NCI-H345 treated with DMSO at 0.1 percent for 48 hours (cell line): ENCODE results near the gene SIRT7.
"Not testable (repeated sequence)": the region's sequence is repeated elsewhere in the genome, so short reads cannot be mapped to it uniquely, and the experiment has no call there.

Experiments
- DNase-seq: peaks from one replicate; lab custom pipeline; 2025; ENCODE audit not compliant: unreplicated experiment; lab: John Stamatoyannopoulos, UW

Gene SIRT7

DNA sequence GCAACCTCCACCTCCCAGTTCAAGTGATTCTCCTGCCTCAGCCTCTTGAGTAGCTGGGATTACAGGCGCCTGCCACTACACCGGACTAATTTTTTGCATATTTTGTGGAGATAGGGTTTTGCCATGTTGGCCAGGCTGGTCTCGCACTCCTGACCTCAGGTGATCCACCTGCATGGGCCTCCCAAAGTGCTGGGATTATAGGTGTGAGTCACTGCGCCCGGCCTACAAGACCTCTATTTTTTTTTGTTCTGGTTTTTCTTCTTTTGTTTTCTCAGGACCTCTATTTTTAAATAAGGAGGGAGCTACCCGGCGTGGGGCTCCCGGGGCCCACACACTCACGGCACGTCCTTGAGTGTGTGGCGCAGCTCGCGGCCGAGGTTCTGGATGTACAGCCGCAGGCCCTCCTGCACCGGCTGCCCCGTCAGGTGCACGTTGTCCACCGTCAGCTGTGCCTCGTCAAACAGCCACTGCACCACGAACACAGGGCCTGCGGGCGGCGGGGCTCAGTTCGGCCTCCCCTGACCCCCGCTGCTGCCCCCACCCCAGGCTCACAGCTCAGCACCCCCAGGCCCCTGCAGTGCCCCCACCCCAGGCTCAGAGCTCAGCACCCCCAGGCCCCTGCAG is 37.2 kb upstream of the SIRT7 start:
- no peak for DNase-seq

DNA sequence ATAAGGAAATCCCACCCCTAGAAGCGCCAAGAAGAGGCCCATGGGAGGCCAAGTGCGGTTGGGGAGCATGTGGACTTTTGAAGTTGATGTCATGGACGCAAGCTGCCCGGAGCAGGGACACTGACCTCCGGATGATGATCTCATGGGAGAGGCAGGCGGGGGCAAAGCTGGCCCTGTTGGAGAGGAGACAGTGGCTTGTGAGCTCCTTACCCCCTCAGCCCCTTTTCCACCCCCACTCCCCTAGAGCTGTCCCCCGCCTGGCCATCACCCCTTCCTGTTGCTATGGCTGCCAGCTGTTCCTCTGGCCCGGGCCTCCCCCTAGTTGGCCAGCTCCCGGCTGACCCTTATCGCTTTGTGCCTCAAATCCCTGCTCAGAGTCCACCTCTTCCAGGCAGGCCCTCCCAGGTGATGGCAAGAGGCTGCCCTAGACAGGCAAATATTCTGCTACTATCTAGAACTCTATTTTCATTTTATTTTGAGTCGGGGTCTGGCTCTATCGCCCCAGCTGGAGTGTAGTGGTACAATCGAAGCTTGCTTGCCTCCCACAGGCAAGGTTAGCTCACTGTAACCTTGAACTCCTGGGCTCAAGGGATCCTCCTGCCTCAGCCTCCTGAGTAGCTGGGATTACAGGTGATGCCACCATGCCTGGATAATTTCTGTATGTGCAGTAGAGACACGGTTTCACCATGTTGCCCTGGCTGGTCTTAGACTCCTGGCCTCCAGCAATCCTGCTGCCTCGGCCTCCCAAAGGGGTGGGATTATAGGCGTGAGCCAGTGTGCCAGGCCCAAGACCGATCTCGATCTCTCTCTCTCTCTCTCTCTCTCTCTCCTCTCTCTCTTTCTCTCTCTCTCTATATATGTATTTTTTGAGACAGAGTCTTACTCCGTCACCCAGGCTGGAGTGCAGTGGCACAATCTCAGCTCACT is 36.4 kb upstream of the SIRT7 start:
- no peak for DNase-seq

DNA sequence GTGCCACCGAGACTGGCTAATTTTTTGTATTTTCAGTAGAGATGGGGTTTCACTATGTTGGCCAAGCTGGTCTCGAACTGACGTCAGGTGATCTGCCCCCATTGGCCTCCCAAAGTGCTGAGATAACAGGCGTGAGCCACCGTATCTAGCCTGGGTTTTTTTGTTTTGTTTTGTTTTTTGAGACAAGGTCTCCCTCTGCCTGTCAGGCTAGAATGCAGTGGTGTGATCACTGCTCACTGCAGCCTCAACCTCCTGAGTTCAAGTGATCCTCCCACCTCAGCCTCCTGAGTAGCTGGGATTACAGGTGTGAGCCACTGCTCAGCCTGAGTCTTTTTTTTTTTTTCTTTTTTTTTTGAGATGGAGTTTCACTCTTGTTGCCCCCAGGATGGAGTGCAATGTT is 35.5 kb upstream of the SIRT7 start:
- DNase-seq, result not testable (repeated sequence)

DNA sequence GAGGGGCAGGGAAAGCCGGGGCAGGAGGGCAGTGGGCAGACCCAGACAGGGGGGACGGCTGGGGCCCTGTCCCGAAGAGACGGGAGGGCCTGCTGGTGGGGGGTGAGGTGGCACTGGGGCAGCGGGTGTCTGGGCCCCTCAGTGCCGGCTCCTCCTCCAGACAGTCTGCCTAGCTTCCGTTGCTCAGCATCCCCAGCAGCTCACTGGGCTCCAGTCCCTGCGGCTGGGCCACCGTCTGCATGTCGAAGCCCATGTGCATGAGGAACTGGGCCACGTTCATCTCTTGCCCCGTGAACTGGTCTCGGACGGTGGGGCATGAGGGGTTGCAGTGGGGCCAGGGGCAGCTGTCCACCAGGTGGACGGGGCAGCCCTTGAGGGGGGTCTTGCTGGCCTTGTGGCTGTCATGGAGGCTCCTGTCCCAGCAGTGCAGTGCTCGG is 34.8 kb upstream of the SIRT7 start:
- no peak for DNase-seq

DNA sequence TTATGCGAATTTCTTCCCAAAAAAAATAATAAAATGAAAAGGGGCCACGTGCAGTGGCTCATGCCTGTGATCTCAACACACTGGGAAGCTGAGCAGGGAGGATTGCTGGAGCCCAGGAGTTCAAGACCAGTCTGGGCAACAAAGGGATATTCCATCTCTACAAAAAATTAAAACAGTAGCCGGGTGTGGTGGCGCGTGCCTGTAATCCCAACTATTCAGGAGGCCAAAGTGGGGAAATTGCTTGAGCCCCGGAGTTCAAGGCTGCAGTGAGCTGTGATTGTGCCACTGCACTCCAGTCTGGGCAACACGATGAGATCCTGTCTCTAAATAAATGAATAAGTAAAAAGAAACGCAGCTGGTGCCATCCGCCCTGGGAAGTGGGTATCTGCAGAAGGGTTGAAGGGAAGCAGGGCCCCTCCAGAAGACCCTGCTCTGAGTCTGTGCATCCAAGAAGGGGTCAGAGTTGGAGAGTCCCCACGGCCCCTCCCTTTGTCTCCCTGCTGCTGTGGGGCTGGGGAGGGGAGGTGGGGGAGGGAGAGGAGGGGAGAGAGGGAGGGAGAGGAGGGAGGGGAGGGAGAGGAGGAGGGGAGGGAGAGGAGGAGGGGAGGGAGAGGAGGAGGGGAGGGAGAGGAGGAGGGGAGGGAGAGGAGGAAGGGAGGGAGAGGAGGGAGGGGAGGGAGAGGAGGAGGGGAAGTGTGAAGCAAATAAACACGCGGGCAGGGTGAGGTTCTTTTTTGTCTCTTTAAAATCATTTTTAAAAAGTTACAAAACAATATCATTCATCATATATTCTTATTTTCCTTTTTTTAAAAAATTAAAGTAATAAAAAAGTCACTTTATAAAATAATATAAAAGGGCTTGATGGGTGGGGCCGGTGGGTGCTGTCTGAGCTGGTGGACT is 34.1 kb upstream of the SIRT7 start:
- no peak for DNase-seq

DNA sequence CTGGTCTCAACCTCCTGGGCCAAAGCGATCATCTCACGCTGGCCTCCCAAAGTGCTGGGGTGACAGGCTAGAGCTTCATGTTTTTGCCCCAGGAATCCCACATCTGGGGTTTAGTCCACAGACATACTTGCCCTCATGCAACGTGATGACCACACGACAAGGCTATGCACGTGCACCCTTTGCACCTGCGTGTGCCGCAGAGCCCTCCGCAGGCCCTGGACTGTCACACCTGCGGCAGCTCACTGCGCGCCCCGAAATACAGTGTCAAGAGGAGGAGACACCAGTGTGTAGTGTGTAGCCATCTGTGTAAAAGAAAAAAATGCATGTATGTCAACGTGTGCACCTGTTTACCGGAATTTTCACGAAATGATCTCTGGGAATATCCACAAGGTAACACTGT is 32.5 kb upstream of the SIRT7 start:
- DNase-seq, result no peak

DNA sequence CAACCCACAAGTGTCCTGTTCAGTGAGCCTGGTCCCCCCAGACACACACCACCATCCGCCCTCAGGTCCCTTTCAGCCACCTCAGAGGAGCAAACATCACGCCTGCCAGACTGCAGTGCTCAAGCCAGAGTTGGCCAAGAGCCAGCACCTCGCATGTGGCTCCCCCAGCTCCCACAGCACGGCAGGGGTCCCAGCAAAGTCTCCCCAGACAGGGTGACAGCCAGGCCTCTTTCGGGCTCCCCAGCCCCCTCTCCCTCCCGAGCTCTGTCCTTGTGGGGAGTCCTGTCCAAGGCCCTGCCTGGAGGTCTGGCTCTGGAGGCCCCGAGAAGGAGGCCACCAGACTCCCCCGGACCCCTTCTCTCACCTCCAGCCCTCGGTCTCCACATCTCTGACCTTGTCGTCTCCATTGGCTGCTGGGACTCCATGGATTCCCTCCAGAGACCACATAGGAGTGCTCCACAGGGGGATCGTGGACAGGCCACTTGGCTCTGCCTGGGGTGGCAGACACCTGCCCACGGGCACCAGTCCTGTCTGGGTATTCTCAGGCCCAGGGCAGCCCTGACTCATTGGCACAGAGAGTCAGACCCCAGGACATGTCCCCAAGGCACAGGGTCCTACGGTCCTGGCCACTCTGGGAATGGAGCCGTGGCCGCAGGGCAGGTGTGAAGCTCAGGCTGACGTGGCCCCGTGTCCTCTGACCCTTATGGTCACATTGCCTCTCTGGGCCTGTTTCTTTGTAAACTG is 30.8 kb upstream of the SIRT7 start:
- DNase-seq, result no peak

DNA sequence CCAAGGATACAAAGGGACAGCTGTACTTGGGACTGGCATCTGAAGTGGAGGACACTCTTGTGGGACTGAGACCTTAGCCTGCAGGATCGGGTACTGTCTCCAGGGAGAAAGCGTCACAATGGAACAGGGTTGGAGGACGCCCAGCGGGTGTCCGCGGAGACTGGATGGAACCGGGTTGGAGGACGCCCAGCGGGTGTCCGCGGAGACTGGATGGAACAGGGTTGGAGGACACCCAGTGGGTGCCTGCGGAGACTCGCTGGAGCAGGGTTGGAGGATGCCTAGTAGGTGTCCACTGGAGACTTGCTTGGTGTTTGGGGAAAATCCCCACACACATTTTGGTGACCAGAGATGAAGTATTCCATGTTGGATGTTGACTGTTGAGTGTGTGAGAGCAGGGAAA is 29.2 kb upstream of the SIRT7 start, which contains the start of gene MYADML2:
Gene MYADML2 (minus strand): TSS at position 45 of the 400 bp plus-strand sequence. CDS start 5,492 bp downstream, outside the sequence.
- DNase-seq, result no peak

DNA sequence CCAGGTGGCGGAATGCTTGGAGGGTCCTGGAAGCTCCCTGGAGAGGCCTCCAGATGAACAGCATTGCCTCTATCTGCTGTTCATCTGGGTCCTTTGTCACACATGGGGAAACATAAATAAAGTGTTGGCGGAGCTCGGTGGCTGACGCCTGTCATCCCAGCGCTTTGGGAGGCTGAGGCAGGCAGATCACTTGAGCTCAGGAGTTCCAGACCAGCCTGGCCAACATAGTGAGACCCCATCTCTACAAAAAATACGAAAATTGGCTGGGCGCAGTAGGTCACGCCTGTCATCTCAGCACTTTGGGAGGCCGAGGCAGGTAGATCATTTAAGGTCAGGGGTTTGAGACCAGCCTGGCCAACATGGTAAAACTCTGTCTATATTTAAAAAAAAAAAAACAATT is 26.9 kb upstream of the SIRT7 start:
- no peak for DNase-seq

DNA sequence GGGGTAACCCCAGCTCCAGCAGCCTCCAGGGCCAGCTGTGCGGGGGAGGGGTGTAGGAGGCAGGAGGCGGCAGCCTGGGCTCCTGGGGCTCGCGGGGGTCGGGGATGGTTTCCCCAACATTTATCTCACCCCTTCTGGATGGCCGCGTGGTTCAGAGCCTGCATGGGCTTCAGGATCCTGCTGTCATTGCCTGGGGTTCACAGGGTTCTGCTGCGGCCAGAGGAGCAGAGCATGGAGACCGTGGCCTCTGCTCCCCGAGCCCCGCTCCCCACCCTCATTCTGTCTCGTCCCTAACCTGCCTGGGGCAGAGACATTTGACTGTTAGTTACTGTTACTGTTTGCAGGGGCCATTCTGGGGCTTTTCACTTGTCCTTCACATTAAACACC is 24.2 kb upstream of the SIRT7 start:
- DNase-seq, result no peak

DNA sequence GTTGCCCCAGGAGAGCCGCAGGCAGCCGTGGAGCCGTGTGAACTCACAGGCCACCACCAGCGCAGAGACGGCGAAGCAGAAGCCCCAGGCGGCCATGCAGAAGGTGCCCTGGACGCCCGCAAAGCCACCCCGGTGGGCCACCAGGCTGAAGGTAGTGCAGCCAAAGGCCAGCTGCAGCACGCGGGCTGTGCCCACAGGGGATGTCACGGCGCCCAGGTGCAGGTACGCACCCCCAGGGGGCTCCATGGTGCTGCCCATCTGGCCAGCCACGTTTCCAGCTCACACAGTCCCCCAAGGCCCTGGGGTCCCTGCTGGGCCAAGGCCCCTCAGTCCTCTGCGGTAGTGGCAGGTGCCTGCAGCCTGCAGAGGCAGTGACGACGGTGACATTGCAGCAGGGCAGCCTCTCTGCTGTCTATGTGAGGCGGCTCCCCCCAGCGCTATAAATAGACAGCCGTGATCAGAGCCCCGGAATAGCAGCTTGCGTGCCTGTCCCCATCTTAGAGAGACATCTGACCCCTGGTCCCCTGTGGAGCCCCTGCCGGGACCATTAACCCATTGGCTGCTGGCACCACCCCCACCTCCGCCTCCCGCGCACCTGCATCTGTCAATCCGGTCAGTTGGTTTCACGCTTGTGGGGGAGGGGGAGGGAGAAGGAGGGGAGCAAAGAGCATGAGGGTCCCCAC is 23.6 kb upstream of the SIRT7 start:
- DNase-seq, result no peak

DNA sequence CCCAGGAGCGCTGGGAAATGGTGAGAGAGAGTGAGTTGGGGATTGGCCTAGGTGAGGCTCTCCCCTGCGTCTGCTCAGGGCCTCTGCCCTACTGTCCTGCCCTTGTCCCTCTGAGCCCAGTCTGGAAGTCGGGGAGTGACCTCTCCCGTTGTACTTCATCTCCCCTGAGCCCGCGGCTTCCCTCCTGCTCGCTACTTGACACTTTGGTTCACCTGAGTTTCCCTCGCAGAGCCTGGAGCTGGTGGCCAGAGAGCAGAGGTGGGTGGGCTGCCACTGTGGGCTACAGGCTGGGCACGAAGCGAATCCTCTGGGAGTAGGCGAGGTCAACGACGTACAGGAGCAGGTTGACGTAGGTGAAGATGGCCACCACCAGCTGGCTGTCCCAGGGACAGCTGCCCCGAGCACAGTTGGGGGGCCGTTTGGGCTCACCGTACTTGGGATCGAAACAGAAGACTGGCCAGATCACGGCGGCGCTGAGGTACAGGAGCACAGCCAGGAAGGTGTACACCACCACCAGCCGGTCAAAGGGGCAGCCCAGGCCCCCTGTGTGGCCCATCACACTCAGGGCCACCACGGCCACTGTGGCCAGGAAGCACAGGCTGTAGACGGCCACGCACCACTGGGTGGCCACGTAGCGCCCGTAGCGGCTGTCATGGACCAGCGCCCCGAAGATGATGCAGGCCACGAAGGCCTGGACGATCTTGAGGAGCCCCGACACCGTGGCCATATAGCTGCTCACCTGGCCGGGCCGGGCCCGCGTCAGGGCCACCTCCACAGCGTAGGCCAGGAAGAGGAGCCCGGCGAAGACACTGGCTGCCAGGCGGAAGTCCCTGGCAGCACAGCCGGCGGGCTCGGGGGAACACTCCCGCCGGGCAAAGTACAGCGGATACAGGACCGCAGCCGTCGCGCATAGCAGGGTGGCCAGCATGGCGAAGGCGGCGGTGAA is 22.8 kb upstream of the SIRT7 start:
- DNase-seq, result no peak

DNA sequence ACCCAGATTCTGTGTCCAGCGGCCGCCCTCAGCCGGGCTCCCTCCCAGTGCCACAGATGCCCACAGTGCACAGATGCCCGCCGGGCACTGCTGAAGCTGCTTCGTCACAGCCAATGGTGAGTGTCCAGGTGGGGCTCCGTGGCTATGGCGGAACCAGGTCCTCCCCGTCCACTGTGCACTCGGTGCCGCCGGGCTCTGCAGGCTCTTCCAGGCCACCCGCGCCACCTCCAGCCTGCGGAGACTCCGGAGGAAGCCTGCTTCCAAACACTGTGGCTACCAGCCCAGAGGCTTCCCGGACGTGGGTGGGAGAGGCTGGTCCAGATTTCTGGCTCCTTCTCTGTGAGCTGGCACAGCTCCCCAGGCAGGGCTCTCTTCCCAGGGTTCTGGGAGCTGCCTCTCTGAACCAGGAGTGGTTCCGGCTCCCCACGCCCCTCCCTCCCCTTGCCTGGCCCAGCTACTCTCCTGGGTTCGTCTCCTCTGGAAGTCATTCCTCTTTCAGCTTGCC is 22.0 kb upstream of the SIRT7 start:
- DNase-seq, result no peak

DNA sequence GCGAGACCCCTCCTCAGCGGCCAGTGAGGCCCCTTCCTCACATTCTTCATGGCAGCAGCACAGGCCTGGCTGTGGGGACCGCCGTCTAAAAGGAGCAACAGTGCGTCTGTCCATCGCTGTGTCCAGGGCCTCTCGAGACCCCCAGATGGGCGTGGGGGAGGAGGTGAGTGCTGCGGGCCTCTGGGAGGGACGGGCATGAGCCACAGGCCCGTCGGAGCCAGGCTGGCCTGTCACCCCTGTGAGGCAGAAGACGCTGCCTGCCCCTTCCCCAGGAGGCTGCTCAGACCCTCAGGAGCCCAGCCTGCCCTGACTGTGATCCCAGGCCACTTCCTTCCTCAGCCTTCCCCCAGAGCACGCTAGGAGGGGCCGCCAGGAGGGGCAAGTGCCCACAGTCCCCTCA is 21.2 kb upstream of the SIRT7 start:
- no peak for DNase-seq

DNA sequence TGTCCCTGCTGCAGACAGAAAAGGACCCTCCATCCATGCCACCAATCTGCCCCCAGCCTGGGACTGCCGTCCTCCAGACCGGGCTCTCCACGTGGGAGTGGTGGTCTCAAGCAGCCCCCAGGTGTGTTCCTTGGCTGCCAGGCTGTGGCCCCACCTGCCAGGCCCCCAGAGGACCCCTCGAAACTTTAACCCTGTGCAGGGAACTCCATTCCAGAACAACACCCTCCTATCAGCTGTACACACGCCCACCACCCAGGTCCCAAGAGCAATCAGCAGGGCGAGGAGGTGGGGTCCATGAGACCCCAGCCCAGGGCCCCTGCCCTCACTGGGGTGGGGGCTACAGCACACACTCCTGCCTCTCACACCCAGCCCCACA is 17.7 kb upstream of the SIRT7 start:
- no peak for DNase-seq

DNA sequence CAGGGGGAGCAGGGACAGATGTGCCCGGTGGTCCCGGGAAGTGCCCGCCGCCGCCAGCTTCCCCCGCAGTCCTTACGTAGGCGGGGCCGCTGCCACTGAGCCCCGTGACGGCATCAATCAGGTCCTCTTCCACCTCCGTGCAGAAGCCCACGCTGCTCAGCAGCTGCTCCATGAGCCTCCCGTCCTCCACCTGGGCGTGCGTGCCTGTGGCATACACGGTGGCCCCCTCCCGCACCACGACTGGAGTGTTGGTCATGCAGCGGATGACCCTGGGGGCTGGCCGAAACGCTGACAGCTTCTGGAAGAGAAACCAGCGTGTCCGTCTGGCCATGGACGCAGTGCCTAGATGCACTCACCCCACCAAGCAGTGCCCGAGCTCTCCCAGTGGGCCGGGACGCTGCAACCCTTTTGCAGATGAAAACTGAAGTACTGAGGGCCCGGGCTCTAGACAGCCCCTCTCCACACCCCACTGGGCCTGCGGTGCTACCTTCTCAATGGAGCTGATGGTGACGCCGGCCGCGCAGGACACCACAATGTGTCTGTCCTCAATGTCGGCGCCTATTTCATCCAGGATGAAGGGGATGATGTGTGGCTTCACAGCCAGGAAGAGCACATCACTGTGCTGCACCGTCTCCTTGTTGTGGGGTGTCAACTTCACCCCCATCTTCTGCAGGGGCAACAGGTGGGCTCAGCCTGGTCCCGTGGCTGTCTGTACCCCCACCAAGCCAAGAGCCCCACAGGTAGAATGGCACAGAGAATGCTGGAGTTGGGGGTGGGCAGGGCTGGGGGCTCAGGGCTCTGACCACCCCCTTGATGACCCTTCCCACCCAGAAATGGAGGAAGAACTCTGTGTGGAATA is 17.1 kb upstream of the SIRT7 start:
- no peak for DNase-seq

DNA sequence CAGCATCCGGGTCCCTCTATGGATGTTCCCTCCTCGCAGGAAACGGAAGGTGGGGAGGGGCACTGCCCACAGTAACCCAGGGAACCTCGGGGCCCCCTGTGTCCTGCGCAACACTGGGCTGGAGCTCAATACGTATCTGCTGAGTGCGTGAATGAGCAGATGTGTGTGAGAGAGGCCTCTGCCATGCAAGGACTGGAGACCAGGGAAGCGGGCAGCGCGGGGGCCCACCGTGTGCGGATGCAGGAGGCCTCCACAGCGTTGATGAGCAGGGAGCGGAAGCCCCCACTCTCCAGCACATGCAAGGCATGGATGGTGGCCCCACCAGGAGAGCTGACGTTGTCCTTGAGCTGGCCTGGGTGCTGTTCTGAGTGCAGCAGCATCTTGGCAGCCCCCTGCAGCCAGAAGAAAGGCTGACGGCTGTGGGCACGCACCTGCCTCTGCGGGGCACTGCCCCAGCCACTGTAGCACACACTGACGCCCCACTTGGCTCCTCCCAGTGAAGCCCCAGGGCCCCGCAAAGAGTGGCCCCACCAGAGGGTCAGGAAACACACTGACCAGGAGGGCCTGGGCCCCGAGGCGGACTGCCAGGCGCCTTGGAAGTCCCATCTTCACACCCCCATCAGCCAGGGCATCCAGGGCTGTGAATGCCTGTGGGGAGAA is 16.3 kb upstream of the SIRT7 start:
- DNase-seq, result no peak
